ENCODE results near the gene GSK3A. TPM values are rescaled to one million over a fixed set of nuclear protein-coding genes. Genes with fewer than 3 reads are reported as not detected.
"Not testable (repeated sequence)": the region's sequence is repeated elsewhere in the genome, so short reads cannot be mapped to it uniquely, and the experiment has no call there.

Gene GSK3A
- polyA plus RNA-seq, 4 donors = 75.9 to 82.2 (median 80.9) TPM

DNA sequence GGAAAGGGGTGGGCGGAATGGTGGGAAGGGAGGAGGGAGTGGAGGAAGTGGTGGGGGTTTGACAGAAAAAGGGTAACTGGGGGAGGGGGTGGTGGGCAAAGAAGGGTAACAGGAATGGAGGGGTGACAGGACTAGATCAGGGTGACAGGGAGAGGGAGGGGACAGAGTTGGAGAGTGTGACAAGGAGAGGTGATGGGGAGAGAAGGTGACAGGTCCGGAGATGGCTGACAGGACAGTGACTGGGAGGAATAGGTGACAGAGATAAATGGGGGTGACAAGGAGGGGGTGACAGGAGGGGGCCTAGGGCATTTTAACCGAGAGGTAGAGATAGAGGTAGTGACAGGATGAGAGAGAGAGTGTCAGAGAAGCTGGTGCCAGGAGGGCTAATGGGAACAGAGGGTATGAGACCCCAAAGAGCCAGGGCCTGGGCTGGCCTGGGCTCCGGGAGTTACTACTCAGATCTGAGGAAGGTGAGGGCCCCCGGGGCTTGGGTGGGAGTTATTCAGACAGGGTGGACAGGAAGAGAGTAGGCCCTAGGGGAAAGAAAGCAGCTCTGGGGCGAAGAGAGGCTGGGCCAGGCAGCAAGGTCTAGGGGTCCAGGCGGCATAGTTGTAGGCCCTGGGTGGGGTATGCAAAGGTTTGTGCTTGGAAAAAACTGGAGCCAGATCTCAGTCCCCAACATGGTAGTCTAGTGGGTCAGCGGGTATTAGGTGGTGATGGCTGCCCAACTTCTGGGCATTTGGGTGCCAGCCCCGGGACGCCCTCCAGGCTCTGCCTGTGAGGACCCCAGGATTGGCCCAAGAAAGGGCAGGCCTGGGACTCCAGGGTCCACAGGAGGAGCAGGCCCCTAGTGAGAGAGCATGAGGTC is 27.3 kb upstream of the GSK3A start:
- no peak for DNase-seq (ENCODE audit: low read depth in 4 of 4, low spot score in 3 of 4)

DNA sequence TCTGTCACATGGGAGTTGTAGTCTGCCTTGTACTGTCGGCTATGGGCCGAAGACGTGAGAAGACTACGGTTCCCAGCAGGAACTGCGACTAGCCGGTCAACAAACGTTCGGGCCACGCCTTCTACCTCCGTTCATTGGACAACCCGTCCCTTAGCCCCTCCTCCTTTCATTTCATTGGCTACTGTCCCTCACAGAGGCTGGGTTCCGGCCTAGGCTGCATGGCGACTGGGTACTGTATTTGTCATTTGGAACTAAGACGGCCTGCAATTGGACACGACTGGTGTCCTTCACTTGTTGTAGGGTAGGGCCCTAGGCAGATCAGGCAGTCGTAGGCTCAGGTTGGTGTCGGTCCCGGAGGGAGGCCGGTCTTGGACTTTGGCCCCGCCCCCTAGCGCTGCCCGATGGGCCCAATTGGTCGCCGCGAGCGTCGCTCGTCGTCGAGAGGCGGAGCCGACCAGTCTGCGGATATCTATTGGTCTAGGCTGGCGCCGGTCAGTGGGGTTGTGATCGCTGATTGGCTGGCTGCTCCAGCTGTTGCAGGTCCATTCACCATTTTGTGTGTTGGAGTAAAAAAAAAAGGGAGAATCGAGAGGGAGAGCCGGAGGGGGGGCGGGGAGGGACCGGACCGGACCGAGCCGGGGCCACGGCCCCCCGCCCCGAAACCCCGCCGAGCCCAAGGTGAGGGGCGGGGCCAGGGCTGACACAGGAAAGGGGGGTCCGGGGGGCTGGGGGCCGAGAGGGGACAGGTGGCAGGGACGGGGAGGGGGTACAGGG is 26.5 kb upstream of the GSK3A start, which contains the start of gene CIC:
CIC (plus strand) TSS at position 549 of the 774 bp plus-strand sequence. CDS start 2,532 bp downstream, outside the sequence.
- peak; percentile 99 to 100 (median 100) for DNase-seq (ENCODE audit: low read depth in 4 of 4, low spot score in 3 of 4)

DNA sequence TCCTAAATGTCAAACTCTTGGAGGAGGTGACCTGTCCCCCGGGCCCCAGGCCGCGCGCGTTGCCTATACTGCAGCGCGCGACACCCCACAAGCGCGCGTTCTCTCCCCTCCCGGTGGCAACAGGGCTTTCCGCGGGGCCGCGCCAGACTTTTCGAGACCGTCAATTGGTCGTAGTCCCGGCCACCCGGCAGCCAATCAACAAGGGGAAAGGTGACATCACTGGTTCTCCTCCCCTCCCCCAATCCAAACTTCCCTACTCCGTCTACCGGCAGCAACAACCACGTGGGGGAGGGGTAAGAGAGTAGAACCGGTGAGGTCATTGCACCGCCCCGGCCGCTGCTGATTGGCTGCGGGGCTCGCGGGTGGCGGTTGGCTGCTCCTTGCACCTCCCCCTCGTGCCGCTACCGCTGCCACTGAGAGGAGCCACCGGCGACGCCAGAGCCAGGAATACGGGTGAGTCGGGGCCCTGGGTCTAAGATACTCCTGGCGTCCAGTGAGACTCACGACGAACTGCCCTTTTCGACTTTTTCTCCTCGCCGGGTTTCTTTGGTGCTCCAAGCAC is 25.8 kb upstream of the GSK3A start:
- DNase-seq (ENCODE audit: low read depth in 4 of 4, low spot score in 3 of 4) = peak; percentile 100

DNA sequence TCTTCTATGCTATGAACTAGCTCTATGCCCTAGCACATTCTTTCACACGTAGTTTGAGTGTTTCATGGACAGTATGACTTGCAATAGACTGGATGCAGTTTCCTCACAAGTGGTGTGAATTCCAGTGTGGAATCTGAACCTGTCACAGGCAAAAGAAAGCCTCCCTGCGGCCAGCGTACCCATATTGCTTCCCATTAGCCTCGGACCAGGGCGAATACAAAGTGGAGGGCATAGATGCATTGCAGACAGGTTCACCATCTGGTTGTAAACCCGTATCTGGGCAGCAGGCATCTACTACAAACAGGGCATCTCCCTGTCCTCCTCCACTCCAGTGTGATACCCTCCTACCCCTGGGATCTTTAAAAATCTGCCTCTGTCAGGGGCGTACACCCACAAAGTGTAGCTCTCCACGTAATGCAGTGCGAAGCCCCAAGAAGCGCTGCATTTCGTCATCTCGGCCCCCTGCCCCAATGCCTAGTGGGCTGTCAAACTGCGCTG is 25.3 kb upstream of the GSK3A start:
- no peak for DNase-seq (ENCODE audit: low read depth in 4 of 4, low spot score in 3 of 4)

DNA sequence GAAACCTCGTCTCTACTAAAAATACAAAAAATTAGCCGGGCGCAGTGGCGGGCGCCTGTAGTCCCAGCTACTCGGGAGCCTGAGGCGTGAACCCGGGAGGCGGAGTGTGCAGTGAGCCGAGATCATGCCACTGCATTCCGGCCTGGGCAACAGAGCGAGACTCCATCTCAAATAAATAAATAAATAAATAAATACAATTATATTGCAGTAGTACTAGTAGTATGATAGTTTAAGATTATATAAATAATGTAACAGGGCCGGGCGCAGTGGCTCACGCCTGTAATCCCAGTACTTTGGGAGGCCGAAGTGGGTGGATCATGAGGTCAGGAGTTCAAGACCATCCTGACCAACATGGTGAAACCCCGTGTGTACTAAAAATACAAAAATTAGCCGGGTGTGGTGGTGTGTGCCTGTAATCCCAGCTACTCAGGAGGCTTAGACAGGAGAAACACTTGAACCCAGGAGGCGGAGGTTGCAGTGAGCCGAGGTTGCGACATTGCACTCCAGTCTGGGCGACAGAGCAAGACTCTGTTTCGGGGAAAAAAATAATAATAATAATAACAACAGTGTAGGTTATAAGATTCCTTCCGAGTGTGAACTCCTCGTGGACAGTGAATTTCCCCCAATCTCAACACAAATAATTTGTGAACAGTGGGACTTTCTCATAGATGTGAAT is 24.7 kb upstream of the GSK3A start:
- not testable (repeated sequence) for DNase-seq (ENCODE audit: low read depth in 4 of 4, low spot score in 3 of 4)

DNA sequence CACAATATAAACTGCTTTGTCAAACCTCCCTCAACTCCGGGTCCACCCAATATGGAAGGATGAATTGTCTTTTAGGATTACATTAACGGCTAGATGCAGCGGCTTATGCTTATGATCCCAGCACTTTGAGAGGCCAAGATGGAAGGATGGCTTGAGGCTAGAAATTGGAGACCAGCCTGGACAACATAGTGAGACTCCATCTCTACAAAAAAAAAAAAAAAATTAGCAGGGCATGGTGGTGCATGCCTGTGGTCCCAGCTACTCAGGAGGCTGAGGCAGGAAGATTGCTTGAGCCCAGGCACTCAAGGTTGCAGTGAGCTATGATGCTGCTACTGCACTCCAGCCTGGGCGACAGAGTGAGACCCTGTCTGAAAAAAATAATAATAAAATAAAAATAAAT is 23.7 kb upstream of the GSK3A start:
- not testable (repeated sequence) for DNase-seq (ENCODE audit: low read depth in 4 of 4, low spot score in 3 of 4)

DNA sequence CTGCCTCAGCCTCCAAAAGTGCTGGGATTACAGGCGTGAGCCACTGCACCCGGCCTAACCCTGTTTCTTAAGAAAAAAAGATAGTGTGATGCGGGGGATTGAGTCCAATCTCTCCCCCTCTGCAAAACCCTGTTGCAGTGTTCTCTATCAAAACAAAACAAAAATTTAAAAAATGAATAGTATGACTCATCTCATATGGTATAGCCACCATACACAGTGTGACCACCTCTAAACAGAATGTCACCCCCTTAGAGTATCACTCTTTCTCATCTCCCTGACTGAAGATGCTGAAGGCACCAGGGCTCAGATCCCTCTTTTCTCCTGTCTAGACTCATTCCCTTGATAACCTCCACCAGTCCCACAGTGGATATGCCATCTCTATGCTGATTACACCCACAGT is 19.4 kb upstream of the GSK3A start:
- DNase-seq (ENCODE audit: low read depth in 4 of 4, low spot score in 3 of 4) = no peak

DNA sequence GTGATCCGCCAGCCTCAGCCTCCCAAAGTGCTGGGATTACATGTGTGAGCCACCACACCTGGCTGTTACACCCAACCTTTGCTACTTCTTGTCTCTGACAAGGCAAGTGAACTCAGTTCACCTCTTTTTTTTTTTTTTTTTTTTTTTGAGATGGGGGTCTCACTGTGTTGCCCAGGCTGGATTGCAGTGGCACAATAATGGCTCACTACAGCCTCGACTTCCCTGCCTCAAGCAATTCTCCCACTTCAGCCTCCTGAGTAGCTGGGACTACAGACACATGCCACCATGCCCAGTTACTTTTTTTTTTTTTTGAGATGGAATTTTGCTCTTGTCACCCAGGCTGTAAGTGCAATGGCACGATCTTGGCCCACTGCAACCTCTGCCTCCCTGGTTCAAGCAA is 15.4 kb upstream of the GSK3A start:
- DNase-seq (ENCODE audit: low read depth in 4 of 4, low spot score in 3 of 4) = not testable (repeated sequence)

DNA sequence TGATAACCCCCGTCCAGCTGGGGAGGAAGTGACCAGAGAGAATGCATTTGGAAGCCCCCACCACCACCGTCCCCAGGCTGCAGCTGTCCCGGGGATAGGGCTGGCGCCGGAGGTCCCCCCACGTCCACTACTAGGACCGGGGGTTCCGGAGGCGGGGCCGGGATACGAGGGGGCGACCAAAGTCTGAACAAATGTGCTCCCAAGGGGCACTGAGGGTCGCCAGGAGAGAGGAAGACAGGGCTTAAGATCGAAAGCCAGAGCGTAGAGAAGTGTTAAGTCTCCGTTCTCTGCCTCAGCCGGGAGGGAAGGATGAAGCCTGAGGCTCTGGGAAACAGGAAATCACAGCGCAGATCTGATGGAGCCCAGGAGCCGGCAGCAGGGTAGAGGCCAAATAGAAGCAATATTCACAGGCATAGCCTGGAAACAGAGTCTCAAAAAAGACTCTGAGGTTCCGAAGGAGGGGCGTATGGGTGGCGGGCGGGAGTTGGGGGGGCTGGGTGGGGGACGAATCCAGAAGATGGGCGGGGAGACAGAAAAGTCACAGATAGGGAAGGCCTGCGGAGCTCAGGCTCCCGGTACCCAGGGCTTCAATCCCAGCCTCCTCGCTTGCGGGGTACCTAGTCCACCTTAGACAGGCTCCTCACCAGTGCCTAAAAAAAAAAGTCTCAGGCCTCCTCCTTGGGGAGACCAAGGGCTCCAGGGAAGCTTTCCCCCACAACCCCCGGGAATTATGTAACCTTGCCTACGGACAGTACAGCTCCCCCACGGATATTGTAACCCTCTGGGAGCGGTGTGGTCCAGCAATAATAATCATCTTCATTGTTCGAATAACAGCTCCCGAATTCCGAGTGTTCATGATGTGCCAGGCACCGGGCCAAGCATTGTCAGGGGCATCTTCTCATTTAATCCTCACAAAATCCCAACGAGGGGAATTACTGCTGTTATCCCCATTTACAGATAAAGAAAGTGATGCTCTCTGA is 13.7 kb upstream of the GSK3A start:
- peak in 3 of 4 donors; percentile 45 to 60 (median 46) for DNase-seq (ENCODE audit: low read depth in 4 of 4, low spot score in 3 of 4)

DNA sequence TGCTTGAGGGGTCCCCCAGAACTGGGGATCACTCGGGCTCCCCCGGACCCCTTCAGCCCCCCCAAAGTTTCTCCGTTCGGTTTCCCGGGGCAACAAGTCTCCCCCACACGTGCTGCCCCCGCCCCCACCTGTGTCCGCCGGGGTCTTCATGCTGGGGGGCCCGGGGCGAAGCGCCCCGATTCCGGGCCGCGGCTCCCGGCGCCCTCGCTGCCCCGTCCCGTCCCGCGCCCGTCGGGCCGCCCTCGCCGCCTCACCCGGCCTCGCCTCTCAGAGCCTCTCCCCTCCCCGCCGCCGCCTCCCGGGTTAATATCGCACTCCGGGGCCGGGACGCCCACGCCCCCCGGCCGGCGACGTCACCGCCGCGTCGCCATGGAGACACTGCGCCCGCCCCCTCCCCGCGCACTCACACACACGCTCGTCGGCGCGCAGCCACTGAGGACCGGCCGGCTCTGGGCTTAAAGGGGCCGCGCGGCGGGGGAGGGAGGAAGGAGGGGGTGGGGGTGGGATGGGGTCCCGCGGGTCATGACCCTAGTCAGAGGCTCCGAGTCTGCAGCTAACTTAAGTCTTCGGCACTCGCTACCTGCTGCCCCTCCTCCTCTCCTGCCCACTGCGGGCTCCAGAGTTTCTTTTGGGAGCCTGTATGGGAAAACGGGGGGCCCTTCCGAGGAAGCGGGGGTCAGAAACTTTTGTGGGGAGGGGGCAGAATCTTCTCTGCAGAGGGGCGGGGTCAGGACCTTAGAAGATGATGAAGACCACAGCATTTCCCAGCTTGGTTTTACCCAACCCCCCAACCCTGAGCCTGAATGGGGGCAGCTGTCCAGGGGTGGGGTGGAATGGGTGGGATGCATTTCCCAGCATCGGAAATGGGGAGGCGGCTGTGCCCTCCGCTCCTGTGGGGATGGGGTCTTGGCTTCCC is 12.7 kb upstream of the GSK3A start, which contains the start of gene ERF:
ERF (minus strand) TSS at position 279 of the 916 bp plus-strand sequence; CDS start at position 150, 129 bp downstream.
- peak in 3 of 4 donors; percentile 84 to 88 (median 85) for DNase-seq (ENCODE audit: low read depth in 4 of 4, low spot score in 3 of 4)

DNA sequence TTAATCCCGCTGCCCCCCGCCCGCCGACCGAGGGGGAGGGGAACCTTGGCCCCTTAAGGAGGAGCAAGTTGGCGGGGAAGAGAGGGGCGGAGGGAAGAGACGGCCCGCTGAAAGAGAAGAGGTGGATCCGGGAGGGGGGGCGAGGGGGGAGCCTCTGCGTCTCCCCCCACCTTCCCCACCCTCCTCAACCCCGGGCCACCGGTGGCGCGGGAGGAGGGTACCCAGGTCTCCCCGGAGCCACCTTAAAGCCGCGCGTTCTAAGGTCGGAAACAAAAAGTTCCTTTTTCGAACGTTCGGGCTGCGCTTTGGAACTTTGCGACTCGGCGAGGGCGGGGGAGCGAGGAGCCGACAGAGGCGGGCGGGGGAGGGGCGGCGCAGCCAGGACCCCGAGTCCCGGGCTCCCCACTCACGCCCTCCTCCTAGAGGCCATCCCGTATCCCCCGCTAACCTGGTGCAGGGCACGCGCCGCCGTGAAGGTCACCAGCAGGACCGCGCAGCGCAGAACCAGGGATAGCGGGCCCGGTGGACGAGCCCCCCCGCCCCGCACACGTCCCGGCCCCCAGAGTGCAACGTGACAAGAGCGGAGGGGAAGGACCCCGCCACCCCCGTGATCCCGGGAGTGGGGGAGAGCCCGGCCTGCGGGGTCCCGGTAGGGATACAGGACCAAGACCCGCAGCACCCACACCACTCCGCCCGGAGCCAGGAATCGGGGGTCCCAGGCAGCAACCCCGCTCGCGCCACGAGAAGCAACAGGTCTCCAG is 11.9 kb upstream of the GSK3A start:
- peak in 2 of 4 donors; percentile 65 to 67 for DNase-seq (ENCODE audit: low read depth in 4 of 4, low spot score in 3 of 4)

DNA sequence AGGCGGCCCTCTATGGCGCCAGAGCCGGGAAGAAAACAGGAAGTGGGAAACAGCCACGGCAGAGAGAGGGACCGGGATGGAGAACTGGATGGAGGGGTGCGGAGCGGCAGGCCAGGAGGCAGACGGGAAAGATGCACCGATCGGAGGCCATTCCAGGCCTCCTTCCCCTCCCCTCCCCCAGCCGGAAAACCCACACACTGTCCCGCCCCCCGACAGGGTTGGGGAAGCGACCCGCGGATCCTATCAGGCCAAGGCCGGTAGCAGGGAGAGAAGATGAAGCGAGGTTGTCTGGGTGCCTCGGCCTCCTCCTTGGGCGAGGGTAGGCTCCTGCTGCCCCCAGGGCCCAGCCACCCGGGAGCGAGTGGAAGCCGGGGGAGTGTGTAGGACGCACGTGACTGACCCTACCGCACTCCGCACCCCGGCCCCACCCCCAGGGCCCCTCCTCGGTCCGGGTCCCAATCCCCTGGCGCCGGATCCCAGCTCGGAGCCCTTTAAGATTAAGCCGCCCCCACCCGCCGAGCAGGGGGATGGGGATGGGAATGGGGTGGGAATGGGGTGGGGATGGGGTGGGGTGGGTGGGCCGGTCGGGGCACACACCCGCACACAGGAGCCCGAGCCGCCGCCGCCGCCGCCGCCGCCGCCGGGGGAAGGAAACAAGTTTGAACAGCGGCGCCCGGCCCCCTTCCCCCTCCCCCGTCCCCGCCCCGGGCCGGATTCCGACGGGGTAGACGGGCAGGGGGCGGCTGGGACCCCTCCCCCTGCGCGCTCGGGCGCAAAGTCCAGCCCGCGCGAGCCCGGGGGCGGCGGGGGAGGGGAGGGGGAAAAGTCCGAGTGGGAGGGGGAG is 11.1 kb upstream of the GSK3A start:
- peak in 2 of 4 donors; percentile 35 to 40 for DNase-seq (ENCODE audit: low read depth in 4 of 4, low spot score in 3 of 4)

DNA sequence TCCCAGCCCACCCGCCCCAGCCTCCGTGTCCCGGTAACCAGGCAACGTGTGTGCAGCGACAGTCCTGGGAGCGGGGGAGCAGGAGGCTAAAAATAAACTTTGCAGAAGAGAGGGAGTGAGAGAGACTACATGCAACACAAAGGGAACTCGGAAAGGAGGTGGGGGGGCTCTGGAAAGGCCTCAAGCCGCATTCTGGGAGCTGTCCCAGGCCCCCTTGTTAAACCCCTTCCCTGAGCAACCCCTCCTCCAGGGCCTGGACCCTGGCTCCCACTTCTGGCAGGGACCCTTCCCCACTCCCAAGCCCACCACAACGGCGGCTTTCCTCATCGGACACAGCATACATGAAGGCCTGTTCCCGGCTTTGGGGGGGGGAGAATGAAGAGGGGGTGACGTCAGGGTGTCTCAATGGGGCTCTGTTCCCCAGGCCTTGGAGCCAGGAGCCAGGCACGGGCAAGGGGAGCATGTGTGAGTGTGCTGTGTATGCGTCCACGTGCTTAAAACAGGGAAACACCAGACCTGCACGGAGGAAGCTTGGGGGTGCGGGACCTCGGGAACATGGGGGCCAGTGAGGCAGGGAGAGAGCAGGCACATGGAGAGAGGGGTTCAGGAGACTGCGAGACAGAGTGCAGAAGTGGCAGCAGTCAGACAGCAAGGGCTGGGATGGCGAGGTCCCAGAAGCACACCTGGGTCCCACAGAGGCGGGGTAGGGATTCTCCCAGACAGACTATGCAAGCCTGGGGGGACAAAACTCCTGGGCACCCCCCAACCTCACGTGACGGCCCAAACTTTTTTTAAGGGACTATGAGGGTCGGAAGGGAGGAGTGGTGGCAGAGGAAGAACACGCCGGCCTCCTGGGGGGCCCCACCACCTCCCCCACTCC is 10.2 kb upstream of the GSK3A start:
- DNase-seq (ENCODE audit: low read depth in 4 of 4, low spot score in 3 of 4) = peak in 2 of 4 donors; percentile 51 to 57

DNA sequence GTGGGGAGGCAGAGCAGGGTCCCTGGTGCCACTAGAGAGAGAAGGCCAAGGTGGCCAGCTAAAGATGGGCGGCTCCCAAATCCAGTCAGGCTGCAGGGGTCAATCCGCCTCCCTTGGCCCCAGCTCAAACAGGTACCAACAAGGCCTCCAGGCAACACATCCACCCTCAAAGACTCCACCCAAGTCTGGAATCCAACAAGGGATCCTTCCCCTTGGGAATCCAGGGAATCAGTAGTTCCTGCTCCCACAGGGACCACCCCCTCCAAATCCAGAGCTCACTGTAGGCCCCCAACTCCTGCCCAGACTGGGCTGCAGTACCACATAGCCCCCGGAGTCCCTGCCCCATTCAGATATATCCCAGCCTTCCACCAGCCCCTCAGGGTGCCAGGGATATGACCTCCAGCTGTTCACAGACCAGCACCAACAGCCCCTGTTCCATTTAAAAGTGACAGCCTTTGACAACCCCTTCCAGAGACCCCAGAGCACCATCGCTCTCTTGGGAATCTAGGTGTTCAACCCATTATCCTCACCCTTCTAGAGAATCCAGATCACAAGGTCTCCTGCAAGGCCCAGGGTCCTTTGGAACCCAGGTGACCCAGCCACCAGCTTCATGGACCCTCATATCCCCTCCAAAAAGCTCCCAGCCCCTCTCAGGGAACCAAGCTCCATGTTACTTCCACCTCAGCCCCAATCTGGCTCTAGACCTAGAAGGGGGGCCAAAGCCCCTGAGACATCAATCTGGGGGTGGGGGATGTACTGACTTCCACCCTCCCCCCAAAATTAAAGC is 9.4 kb upstream of the GSK3A start:
- DNase-seq (ENCODE audit: low read depth in 4 of 4, low spot score in 3 of 4) = no peak
